Renal cortex interstitium (tissue), 11 donors: Measurements from ENCODE around the gene SEL1L3. TPM values are rescaled to one million over a fixed set of nuclear protein-coding genes. Genes with fewer than 3 reads are reported as not detected.

Experiments used
- DNase-seq, 11 donors: peaks; one replicate each; pipeline ENCODE4 v3.0.0-alpha.2; 2013; ENCODE audit warnings: low read depth in 9 of 11, low spot score in 4 of 11; ENCODE audit errors: extremely low read depth in 1 of 11
- polyA plus RNA-seq, 3 donors: library from polyadenylated mRNA; unstranded; fragments of 120-200 nt; gene quantifications; one replicate each; pipeline ENCODE4 v1.2.1, GENCODE V29; 2013; ENCODE audit not compliant: insufficient read length in 3 of 3

The SEL1L3 gene
- polyA plus RNA-seq, 3 donors: 20.8 to 23.7 (median 23.2) TPM

- no peak for DNase-seq
Observed at GRCh38 chr4:25776795-25777194, 86.0 kb downstream of the SEL1L3 start.

DNA sequence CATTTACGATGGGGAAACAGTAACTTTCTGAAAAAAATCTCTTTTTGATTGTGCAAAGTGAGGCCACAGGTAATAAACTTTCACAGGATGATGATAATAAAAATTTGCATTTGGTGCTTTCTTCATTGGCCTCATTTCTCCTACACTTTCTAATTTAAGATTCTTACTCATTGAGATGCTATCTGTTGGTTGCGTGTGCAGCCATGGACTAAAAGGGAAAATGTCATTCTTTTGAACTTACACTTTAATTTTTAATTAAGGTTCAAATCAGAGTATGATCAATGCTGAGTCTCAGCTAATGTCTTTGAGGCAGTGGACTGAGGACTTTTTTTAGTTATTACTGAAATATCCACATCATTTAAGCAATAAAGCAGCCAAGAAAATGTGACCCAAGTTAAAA lies 87.6 kb downstream of the SEL1L3 start:
- DNase-seq: no peak

DNA sequence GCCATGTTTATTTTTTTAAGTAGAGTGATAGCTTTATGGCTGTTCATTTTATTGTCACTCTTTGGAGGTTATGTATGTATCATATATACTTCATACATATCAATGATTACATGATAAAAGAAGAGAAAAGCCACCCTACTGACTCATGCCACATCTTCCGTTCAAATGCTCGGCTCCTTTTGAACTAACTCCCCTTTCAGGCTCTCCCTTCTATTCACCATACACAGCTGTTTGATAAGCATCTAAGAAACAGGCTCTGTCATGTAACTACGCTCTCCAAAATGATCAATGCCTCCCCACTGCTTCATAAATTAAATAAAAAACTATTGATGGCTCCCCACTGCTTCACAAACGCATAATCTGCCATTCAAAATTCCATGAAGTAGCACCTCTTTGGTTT lies 89.4 kb downstream of the SEL1L3 start:
- DNase-seq: no peak

DNA sequence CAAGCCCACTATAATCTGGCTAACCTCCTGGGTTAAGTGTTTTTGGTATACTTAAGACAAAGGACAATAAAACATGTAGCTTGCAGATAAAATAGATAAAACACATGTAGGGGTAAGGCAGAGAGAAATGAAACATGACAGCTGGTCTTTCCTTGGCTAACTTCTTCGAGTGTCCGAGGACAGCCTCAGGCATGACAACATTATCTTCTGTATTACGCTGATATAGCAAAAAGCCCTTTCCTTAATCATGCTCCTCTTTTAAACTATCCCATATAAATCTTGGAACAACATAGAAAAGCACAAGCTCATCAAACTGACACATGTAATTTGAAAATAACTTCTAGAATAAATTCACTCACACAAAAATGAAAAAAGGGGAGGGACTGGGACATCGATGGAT lies 91.1 kb downstream of the SEL1L3 start:
- no peak for DNase-seq

DNA sequence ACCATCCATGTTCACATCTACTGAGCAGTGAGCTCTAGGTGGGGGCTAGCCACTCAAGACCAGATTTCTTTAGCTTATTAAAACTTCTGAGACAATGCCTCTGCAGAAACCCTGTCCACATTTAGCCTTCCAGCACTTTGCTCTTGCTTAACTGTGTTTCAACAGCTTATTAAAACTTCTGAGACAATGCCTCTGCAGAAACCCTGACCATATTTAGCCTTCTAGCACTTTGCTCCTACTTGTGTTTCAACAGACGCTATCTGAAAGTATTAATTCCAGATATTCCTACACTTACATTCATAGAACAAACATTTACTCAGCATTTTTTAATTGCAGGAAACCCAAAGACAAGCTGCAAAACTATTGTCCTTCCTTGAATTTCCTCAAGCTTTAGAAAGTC lies 91.9 kb downstream of the SEL1L3 start:
- DNase-seq: no peak

DNA sequence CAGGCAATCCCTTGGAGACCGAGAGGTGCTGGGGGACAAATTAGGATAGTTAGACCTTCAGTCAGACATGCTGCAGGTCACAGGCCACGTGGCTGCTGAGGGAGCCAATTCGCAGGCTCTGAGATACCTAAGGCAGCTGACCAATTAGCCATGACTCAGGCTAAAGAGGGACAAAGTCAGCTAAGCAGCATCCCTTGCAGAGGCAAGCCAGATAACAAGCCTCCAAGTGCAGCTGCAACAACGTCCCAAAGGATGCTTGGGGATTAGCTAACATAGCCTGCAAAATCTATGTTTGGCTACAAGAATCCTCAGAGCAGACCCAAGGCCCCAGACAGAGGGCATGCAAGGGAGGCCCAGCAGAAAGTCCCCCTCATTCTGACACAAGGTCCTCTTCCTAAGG lies 93.5 kb downstream of the SEL1L3 start:
- no peak for DNase-seq

DNA sequence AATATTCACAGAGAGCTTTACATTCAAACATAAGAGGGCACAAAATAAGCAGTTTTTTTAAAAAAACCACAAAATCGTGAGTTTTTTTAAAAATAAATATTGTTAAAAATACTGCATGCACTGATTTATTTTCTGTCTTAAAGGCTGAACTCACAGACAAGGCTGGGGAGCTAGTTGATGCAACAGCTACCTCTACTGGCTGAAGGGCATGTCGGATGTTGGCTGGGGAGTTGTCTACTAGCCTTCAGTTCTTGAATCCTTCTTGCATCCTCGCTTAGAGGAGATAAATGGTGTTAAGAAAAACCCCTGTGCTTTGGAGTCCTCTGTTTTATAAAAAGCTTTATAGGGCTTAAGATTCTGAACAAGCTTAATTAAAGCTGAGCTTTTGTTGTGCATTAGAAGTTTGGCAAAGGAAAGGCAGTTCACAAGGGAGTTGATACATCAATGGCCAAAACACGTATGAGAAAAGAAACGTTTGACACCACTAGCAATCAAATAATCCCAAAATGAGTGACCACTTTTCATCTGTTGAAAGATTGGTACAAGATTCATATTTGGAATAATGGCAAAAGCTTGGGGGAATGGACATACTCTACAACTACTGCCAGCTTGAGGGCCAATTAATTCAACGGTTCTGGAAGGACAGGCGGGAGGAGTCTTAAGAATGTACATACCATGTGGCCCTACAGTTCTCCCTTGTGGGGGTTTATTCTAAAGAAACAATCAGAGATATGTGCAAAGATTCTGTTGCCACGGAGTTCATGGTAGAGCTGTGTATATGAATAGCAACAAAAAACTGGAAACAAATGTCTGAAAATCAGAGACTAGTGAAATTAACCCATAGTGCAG lies 94.7 kb downstream of the SEL1L3 start:
- DNase-seq: peak; percentile 40 to 81 (median 59)

- DNase-seq: no peak
Observed at GRCh38 chr4:25760518-25761157, 102.2 kb downstream of the SEL1L3 start.

DNA sequence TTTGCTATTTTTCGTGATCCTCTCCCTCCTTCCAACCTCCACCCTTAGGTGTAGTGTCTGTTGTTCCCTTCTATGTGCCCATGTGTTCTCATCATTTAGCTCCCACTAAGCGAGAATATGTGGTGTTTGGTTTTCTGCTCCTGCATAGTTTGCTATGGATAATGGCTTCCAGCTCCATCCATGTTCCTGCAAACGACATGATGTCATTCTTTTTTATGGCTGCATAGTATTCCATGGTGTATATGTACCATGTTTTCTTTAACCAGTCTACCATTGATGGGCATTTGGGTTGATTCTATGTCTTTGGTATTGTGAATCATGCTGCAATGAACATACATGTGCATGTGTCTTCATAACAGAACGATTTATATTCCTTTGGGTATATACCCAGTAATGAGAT lies 102.7 kb downstream of the SEL1L3 start:
- no peak for DNase-seq

- no peak for DNase-seq
Observed at GRCh38 chr4:25759101-25759500, 103.7 kb downstream of the SEL1L3 start.

- no peak for DNase-seq
Observed at GRCh38 chr4:25757452-25757851, 105.3 kb downstream of the SEL1L3 start.

GRCh38 chr4:25756503-25756902 lies 106.3 kb downstream of the SEL1L3 start:
- DNase-seq: no peak

DNA sequence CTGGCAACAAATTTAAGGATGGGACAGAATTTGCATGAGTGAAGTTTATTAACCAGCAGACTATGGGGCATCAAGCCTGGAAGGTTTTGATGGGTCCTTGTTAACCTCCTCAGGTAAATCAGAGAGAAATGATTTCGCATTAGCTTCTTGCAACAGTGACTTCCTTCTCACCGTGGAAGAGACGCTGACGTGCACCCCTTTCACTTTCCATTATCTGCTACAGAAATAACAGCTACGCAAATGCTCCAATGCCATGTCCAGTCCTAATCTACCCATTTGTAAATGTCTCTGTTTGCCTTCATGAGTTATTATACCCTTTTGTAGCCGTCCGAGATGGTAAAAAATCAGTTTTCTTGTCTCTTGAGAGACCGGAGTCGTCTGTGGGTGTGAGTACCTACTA lies 106.9 kb downstream of the SEL1L3 start:
- DNase-seq: no peak

- DNase-seq: no peak
Observed at GRCh38 chr4:25753239-25753638, 109.5 kb downstream of the SEL1L3 start.

DNA sequence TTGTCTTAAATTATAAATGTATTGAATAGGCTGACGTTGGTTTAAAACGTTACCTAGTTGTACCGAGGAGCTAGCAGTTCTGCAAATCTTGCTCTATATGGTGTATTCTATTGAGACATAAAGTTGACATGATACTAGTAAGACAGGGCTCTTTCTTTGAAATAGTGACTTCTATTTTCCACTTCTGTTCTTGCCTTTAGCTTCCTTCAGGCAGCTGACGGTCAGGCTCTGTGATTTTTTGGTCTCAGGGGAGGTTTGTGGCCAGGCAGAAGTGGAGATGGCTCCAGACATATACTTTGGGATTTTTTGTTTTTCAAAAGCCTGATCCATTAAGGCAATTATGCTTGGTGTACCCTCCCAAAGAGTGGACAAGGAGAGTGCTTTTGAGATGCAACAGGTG lies 111.9 kb downstream of the SEL1L3 start:
- DNase-seq: no peak

- DNase-seq: no peak
Observed at GRCh38 chr4:25749150-25749794, 113.5 kb downstream of the SEL1L3 start.

GRCh38 chr4:25743971-25744370 lies 118.8 kb downstream of the SEL1L3 start:
- no peak for DNase-seq

- no peak for DNase-seq
Observed at GRCh38 chr4:25729564-25729963, 133.2 kb downstream of the SEL1L3 start.

DNA sequence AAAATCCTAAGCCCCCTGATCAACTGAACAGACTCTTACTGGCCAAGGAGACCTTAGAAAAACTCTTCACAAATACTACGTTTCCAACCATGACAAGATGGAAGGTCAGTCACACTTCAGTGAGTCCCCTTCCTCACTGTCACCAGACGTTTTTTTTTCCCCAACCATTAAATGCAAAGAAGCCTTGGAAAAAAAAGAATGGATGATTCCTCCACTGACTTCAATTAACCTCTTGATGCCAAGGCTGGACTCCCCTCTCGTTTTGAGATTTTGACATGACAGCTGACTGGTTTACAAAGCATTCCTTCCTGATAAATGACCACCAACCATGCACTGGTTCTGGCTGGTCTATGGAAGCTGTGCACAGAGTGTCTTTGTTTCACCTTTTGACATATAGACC lies 133.9 kb downstream of the SEL1L3 start:
- peak in 1 of 11 donors; percentile 22 for DNase-seq
